ENCODE measurements around the gene MAPK12.

DNA sequence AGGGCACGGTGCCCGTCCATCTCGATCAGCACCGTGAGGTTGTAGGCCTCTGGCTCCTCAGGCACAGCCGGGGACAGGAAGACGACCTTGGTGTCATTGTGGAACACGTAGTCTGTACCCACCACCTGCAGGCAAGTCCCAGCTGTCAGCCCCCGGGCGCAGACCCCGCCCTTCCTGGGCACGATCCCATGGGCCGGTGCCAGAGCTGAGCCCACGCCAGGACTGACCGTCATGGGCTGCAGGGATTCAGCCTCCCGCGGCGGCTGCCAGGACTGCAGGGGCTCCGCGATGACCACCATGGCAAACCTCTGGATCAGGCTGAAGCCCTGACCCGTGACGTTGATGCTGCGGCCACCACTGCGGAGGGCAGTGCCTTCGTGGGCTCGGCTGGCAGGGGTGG is 20.5 kb upstream of the MAPK12 start:
- TF ChIP-seq POLR2AphosphoS5 (IDR thresholded peaks at IDR 0.05) (no peak), POLR2A (IDR thresholded peaks at IDR 0.05) (no peak)
- TF ChIP-seq, protein P1, sequence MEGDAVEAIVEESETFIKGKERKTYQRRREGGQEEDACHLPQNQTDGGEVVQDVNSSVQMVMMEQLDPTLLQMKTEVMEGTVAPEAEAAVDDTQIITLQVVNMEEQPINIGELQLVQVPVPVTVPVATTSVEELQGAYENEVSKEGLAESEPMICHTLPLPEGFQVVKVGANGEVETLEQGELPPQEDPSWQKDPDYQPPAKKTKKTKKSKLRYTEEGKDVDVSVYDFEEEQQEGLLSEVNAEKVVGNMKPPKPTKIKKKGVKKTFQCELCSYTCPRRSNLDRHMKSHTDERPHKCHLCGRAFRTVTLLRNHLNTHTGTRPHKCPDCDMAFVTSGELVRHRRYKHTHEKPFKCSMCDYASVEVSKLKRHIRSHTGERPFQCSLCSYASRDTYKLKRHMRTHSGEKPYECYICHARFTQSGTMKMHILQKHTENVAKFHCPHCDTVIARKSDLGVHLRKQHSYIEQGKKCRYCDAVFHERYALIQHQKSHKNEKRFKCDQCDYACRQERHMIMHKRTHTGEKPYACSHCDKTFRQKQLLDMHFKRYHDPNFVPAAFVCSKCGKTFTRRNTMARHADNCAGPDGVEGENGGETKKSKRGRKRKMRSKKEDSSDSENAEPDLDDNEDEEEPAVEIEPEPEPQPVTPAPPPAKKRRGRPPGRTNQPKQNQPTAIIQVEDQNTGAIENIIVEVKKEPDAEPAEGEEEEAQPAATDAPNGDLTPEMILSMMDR (IDR thresholded peaks at IDR 0.05) = peak in 1 of 3 donors; percentile 9

All from breast epithelium (tissue), 3 donors.